Epithelial cell of esophagus (primary cell): ENCODE measurements around the gene CHN2.

Experiments
- DNase-seq: peaks from one replicate; pipeline ENCODE4 v3.0.0; 2010; ENCODE audit warnings: low read depth
- H3K4me3 ChIP-seq: 2 replicates; pipeline ENCODE4 v1.5.1; 2011; ENCODE audit warnings: mild to moderate bottlenecking, low read length, control low read depth
- CTCF ChIP-seq: IDR thresholded peaks from 2 replicates; pipeline ENCODE4 v1.5.1; 2011; ENCODE audit warnings: low read depth, mild to moderate bottlenecking, low read length, control low read depth, inconsistent platforms; ENCODE audit not compliant: insufficient read depth; ENCODE audit errors: missing control alignments

Gene CHN2

GRCh38 chr7:29265208-29265923 is 70.8 kb downstream of the CHN2 start:
- no peak for TF ChIP-seq CTCF
- no peak overlapping the region for H3K4me3 ChIP-seq
- peak; percentile 77 for DNase-seq

GRCh38 chr7:29269935-29270334 is 75.4 kb downstream of the CHN2 start:
- no peak for DNase-seq
- no peak overlapping the region for H3K4me3 ChIP-seq
- no peak for TF ChIP-seq CTCF

- no peak for TF ChIP-seq CTCF
- no peak overlapping the region for H3K4me3 ChIP-seq
- DNase-seq = no peak
Observed at GRCh38 chr7:29270594-29271318, 76.2 kb downstream of the CHN2 start.

GRCh38 chr7:29271319-29271658 is 76.7 kb downstream of the CHN2 start:
- TF ChIP-seq CTCF = no peak
- DNase-seq = no peak
- no peak overlapping the region for H3K4me3 ChIP-seq

- DNase-seq = no peak
- TF ChIP-seq CTCF = no peak
- H3K4me3 ChIP-seq = no peak overlapping the region
Observed at GRCh38 chr7:29272057-29272456, 77.5 kb downstream of the CHN2 start.

GRCh38 chr7:29274146-29275017 is 79.8 kb downstream of the CHN2 start:
- H3K4me3 ChIP-seq = no peak overlapping the region
- TF ChIP-seq CTCF = no peak
- DNase-seq = no peak

GRCh38 chr7:29275018-29275318 is 80.4 kb downstream of the CHN2 start:
- no peak for DNase-seq
- TF ChIP-seq CTCF = no peak
- no peak overlapping the region for H3K4me3 ChIP-seq
